Stimulated activated naive CD8-positive, alpha-beta T cell treated with anti-CD3 and anti-CD28 coated beads, Interleukin-15, Interleukin-2, amounts not matched to agents 100 ng/mL and 50 ng/mL, for 24 hours (primary cell): ENCODE results near the gene CLEC2L.

ENCODE experiments used
- H3K27ac Mint-ChIP-seq: one replicate; pipeline ENCODE4 v1.8.0; 2021; ENCODE audit warnings: mild to moderate bottlenecking, mixed read lengths
- H3K27me3 Mint-ChIP-seq: one replicate; pipeline ENCODE4 v1.8.0; 2021; ENCODE audit warnings: mixed read lengths
- H3K36me3 Mint-ChIP-seq: one replicate; pipeline ENCODE4 v1.8.0; 2021; ENCODE audit warnings: low read depth, mixed read lengths
- H3K4me1 Mint-ChIP-seq: one replicate; pipeline ENCODE4 v1.8.0; 2021; ENCODE audit warnings: low read depth, mixed read lengths
- H3K4me3 Mint-ChIP-seq: one replicate; pipeline ENCODE4 v1.8.0; 2021; ENCODE audit warnings: mild to moderate bottlenecking, mixed read lengths
- H3K9me3 Mint-ChIP-seq: one replicate; pipeline ENCODE4 v1.8.0; 2021; ENCODE audit warnings: mixed read lengths

The CLEC2L gene

DNA sequence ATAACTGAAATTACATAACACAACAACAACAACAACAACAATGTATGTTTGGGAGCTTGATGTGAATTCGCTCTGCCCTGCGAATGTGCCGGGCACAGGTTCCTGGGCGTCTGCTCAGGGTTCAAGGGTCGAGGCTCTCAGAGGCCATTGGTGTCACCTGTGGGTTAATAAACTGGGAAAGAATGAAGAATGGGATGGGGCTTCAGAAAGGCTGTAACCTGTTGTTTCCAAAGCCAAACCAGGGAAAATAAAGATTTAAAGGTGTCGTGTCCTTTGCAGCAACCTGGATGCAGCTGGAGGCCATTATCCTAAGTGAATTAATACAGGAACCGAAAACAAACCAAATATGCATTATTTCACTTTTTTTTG, 22.7 kb upstream of the CLEC2L start:
- H3K4me3 Mint-ChIP-seq = no peak overlapping the region
- H3K27ac Mint-ChIP-seq = no peak overlapping the region
- H3K9me3 Mint-ChIP-seq = no peaks in the 10 kb centered on the region
- no peaks in the 10 kb centered on the region for H3K27me3 Mint-ChIP-seq
- H3K36me3 Mint-ChIP-seq = no peaks in the 10 kb centered on the region
- H3K4me1 Mint-ChIP-seq = peaks cover 11% of the 10 kb centered on the region

DNA sequence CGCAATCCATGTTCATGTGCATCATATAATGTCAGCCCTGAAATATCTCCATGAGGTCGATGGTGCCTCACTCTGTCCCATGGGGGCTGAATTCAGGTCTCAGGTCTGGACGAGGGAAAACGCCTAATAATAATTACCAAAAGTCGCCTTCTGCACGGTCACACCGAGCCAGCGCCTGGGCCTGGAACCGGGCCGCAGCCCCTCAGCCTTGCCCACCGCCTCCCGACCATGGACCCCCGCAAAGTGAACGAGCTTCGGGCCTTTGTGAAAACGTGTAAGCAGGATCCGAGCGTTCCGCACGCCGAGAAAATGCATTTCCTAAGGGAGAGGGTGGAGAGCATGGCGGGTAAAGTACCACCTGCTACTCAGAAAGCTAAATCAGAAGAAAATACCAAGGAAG, 21.3 kb upstream of the CLEC2L start:
- Mint-ChIP-seq H3K9me3 (no peaks in the 10 kb centered on the region), H3K27ac (no peak overlapping the region), H3K4me3 (no peak overlapping the region), H3K4me1 (peaks cover 5% of the 10 kb centered on the region), H3K27me3 (no peaks in the 10 kb centered on the region), H3K36me3 (no peaks in the 10 kb centered on the region)

DNA sequence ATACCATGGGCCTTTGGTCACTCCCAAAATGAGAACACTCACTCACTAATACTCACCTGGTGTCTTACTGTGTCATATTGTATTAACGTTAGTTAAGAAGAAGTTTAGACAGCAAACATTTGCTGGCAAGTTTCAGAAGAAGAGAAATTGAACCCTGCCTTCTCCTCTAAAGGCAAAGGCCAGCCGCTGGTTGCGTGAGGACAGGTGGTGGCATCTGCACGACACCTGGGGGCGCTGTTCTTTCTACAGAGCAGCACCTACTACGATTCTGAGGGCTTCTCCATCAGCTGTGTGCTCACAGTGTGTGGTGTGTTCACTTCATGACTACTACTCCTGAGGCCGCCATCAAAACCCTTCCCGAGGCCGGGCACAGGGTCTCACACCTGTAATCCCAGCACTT, 17.9 kb upstream of the CLEC2L start:
- no peaks in the 10 kb centered on the region for H3K36me3 Mint-ChIP-seq
- no peaks in the 10 kb centered on the region for H3K27me3 Mint-ChIP-seq
- no peaks in the 10 kb centered on the region for H3K9me3 Mint-ChIP-seq
- H3K4me3 Mint-ChIP-seq = no peak overlapping the region
- H3K4me1 Mint-ChIP-seq = no peaks in the 10 kb centered on the region
- no peak overlapping the region for H3K27ac Mint-ChIP-seq

DNA sequence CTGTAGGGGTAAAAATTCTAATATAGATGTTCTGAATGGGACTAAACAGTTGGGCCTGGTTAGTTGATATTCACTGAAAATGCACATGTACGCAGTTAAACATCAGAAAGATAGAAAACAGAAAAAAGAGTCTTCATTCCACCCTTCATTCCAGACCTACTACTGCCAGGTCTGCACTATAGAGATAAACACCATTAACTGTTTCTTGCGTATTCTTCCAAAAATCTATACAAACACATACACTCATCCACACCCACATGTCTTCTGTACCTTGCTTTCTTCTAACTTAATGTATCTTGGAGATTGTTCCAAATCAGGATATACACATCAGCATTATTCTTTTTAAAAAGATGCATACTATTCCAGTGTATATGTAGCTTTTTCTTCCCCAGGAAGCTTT, 13.9 kb upstream of the CLEC2L start:
- no peaks in the 10 kb centered on the region for H3K36me3 Mint-ChIP-seq
- no peaks in the 10 kb centered on the region for H3K27me3 Mint-ChIP-seq
- H3K4me1 Mint-ChIP-seq = no peaks in the 10 kb centered on the region

DNA sequence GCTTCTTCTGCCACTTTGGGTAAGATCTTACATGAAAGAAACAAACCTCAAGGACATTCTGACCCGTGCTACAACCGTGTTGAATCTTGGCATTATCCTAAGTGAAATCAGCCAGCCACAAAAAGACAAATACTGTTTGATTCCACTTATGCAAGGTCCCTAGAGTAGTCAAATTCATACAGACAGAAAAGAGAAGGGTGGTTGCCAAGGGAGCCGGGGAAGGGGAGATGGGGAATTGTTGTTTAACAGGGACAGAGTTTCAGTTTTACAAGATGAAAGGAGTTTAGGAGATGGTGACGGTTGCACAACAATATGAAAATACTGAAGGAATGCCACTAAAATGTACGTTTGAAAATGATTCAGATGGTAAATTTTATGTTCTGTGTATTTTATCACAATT, 12.2 kb upstream of the CLEC2L start:
- Mint-ChIP-seq H3K36me3 (no peaks in the 10 kb centered on the region), H3K4me1 (no peaks in the 10 kb centered on the region), H3K27me3 (no peaks in the 10 kb centered on the region), H3K4me3 (no peak overlapping the region), H3K27ac (no peak overlapping the region), H3K9me3 (no peaks in the 10 kb centered on the region)

More for the DNA sequence above, 13.9 kb upstream of the CLEC2L start:
- Mint-ChIP-seq H3K4me3 (no peak overlapping the region), H3K9me3 (no peaks in the 10 kb centered on the region), H3K27ac (no peak overlapping the region)

DNA sequence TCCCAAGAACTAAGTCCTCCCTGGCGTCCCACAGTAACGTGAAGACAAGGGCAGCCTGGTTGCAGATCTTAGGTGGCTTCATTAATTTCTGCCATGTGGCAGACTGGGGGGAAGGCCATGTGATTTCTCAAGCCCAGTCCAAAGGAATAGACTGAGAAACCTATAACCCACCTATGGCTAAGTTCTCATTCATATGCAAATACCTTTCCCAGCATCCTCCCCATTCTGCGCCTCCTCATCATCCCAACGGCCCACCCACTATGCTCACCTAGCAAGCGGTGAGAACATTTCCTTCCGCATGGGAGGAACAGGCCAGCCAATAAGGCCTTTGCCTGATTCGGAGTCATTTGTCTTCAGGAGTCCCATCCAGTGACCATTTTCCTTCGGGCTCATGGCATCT, 8.2 kb upstream of the CLEC2L start:
- Mint-ChIP-seq H3K27me3 (no peaks in the 10 kb centered on the region), H3K36me3 (no peaks in the 10 kb centered on the region), H3K4me3 (no peak overlapping the region), H3K27ac (no peak overlapping the region), H3K9me3 (no peaks in the 10 kb centered on the region), H3K4me1 (no peaks in the 10 kb centered on the region)

DNA sequence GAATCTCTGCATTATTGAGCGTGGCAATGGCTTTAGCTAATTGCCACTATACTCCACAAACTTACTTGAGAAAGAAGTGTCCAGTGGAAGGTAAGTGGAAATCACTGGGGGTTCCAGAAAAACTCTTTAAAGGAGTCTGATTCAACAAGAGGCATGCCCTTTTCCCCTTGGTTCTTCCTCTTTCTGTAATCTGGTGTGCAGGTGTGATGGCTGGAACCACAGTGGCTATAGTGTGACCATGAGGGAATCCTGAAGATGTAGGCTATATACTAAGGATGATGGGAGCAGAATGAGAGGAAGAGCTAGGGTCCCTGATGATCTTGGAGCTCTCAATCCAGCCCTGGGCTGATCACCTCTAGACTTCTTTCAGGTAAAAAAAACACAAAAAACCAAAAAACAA, 2.0 kb upstream of the CLEC2L start:
- Mint-ChIP-seq H3K36me3 (no peaks in the 10 kb centered on the region), H3K9me3 (no peaks in the 10 kb centered on the region), H3K4me1 (peaks cover 3% of the 10 kb centered on the region), H3K27ac (no peak overlapping the region), H3K4me3 (no peak overlapping the region), H3K27me3 (peaks cover 41% of the 10 kb centered on the region)

DNA sequence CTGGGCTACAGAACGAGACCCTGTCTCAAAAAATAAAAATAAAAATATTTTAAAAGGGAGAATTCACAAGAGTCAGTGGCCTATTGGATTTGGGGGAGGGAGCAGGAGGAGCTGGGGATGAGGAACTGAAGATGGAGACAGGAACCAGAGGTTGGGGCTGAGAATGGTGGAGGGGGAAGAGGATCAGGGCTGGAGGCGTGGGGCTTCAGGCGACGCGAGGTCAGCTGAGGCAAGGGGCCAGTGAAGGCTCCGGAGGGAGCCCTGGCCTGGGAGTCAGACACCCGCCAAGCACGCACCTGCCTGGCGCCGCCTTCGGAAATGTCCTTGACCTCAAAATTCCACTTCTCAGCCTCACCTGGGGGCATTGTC, 671 bp upstream of the CLEC2L start:
- no peaks in the 10 kb centered on the region for H3K36me3 Mint-ChIP-seq
- H3K27ac Mint-ChIP-seq = no peak overlapping the region
- H3K9me3 Mint-ChIP-seq = no peaks in the 10 kb centered on the region
- peaks cover 6% of the 10 kb centered on the region for H3K4me1 Mint-ChIP-seq
- H3K4me3 Mint-ChIP-seq = no peak overlapping the region
- peaks cover 45% of the 10 kb centered on the region for H3K27me3 Mint-ChIP-seq

DNA sequence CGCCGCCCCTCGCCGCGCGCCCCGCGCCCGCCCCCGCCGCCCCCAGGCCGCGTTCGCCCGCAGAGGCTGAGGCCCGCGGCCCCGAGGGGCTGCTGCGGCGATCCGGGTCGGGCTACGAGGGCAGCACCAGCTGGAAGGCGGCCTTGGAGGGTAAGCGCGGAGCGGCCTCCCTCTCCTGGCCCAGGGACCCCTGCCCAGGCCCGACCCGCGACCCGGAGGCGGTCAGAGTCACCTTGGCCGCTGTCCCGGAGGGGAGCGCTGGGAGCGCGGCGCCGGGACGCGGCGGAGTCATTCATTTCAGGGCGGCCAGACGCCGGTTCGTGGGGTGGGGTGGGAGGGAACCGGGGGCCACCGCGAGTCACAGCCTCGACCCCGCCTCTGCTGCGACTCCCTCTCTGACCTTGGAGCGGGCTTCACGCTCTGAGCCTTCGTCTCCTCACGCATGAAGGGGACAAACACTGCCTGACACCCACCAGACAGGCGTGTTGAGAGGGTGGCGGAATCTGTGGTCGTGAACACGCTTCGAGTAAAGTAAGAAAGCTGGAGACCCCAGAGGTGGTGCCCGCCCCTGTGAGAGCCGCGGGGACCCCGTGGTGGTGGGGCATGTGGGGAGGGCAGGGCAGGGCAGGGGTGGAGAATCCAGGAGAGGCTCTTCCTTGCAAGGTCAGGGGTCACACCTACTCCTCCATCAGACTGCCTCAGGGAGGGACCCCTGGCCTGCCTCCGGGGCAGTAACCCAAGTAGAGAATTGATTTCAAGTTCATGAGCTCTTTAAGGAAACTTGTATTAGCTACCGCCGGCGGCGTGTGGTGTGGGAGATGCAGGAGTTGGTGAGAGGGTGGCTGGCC, 707 bp downstream of the CLEC2L start:
- Mint-ChIP-seq H3K36me3 (no peaks in the 10 kb centered on the region), H3K27me3 (peaks cover 45% of the 10 kb centered on the region), H3K27ac (no peak overlapping the region), H3K4me3 (no peak overlapping the region), H3K9me3 (no peaks in the 10 kb centered on the region), H3K4me1 (peaks cover 6% of the 10 kb centered on the region)

DNA sequence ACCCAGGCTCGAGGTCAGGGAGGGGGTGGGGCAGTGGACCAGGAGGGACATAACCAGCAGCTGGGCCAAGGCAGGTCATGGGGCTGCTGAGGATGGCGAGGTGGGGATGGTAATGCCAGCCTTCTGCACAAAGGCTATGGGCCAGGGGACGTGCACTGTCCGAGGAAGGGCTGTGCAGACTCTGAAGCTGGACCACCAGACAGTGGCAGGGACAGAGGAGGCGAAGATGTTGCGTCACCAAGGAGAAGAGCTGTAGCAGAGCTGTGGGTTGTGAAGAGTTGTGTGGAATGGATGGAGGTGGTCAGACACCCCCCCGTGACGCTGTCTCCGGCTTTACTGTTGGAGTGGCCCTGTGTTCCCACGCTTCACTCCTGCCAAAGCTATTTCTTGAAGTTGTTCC, 1.8 kb downstream of the CLEC2L start:
- Mint-ChIP-seq H3K36me3 (no peaks in the 10 kb centered on the region), H3K27me3 (peaks cover 45% of the 10 kb centered on the region), H3K27ac (no peak overlapping the region), H3K4me1 (peaks cover 6% of the 10 kb centered on the region), H3K9me3 (no peaks in the 10 kb centered on the region), H3K4me3 (no peak overlapping the region)

DNA sequence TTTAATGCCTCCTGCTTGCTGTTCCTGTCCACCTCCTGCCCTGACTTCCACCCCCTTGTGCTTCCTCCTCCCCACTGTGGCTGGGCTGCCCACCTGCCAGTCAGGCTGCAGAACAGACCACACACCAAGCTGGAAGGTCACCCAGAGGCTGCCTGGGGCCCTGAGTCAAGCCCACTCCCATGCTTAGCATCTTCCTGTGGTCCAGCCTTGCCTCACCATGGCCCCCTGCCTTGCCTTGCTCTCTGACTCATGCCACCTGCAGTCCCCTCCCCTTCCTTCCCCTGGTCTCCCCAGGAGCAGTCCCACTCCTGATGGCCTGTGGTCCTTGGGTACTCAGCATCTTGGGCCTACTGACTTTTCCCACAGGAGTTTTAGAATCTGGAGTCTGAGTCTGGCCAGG, 2.3 kb downstream of the CLEC2L start:
- Mint-ChIP-seq H3K9me3 (no peaks in the 10 kb centered on the region), H3K36me3 (no peaks in the 10 kb centered on the region), H3K27ac (no peak overlapping the region), H3K27me3 (peaks cover 45% of the 10 kb centered on the region), H3K4me1 (peaks cover 6% of the 10 kb centered on the region), H3K4me3 (no peak overlapping the region)

DNA sequence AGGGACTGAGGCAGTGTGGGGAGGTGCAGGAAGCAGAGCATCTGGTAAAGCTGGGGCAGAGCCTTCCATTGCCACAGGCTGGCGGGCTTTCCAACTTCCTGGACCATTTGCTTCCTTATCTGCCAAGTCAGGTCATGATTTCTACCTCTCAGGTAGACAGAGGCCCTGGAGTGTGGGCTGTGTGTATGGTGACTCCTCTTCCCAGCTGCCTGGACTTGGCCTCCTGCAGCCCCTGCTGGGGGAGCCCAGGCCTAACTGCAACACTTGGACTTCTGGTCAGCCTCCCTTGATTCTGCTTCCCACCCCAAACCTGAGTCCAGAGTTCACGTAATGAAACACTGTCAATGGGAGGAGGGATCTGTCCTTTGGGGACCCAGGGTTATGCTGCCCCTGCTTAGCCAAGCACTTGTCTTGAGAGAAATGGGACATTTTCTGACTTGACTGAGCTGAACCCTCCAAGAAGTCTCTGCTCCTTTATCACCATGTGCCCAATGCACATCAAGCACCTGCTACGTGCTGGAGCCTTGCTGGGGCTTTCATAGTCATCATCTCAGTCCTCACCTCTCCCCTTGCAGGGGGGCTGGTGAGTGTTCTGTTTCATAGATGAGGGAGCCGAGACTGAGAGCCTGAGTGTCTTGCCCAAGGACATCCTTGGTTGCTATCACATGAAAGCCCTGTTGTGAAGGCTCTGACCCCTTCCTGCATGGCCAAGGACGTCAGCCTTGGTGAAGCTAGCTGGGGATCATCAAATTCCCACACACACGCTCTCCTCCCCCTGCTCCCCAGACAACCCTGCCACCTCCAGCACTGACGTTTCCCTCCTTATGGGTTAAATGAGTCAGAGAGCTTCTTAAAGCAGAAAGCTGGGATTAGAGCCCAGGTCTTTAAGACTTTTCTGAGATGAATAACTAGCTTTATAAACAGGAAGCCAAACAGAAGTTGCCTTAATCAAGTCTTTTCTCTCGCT, 3.4 kb downstream of the CLEC2L start:
- no peak overlapping the region for H3K4me3 Mint-ChIP-seq
- peaks cover 36% of the 10 kb centered on the region for H3K27me3 Mint-ChIP-seq
- peaks cover 6% of the 10 kb centered on the region for H3K4me1 Mint-ChIP-seq
- no peak overlapping the region for H3K27ac Mint-ChIP-seq
- no peaks in the 10 kb centered on the region for H3K9me3 Mint-ChIP-seq
- H3K36me3 Mint-ChIP-seq = no peaks in the 10 kb centered on the region

DNA sequence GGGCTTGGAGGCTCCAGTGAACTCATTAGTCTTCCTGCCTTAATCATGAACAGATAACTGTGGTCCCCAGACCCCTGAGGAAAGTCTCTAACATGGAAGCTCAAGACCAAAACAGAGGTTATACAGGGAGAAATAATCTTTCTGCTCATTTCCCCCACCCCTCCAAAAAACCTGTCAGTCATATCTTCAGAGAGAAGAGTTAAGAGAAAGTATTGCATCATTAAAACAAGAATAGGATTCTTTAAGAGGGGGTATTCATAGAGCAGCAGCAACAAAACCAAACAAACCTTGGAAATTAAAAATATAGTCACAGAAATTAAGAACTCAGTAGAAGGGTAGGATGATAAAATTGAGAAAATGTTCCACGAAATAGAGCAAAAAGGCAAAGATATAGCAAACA, 7.6 kb downstream of the CLEC2L start:
- Mint-ChIP-seq H3K9me3 (no peaks in the 10 kb centered on the region), H3K27me3 (peaks cover 16% of the 10 kb centered on the region), H3K4me3 (no peak overlapping the region), H3K36me3 (no peaks in the 10 kb centered on the region), H3K4me1 (peaks cover 3% of the 10 kb centered on the region), H3K27ac (no peak overlapping the region)

DNA sequence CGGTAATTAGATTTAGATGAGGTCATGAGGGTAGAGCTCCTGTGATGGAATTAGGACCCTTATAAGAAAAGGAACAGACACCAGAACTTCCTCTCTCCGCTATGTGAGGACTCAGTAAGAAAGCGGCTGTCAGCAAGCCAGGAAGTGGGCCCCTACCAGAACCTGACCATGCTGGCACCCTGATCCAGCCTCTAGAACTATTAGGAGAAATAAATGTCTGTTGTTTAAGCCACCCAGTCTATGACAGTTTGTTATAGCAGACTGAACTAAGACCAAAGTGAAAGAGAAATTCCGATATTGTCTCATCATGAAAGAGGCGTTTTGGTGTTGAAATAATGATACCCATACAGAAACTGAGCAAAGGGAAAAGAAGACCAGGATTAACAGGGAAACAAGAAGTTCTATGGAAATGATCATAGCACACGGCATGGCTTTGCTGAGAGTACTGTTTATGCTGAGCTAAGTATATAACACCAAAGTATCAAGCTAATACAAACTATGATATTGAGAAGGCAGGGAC, 9.2 kb downstream of the CLEC2L start:
- no peaks in the 10 kb centered on the region for H3K36me3 Mint-ChIP-seq
- no peaks in the 10 kb centered on the region for H3K9me3 Mint-ChIP-seq
- H3K27me3 Mint-ChIP-seq = peaks cover 11% of the 10 kb centered on the region
- no peaks in the 10 kb centered on the region for H3K4me1 Mint-ChIP-seq
- no peak overlapping the region for H3K27ac Mint-ChIP-seq
- H3K4me3 Mint-ChIP-seq = no peak overlapping the region

DNA sequence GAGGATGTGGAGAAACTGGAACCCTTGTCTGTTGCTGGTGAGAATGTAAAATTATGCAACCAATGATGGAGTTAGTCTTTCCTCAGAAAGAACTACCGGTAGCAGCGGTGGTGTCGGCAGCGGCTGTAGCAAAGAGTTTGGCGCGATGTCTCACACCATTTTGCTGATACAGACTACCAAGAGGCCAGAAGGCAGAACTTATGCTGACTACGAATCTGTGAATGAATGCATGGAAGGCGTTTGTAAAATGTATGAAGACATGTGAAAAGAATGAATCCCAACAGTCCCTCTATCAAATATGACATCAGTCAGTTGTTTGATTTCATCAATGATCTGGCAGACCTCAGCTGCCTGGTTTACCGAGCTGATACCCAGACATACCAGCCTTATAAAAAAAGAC, 10.6 kb downstream of the CLEC2L start:
- no peaks in the 10 kb centered on the region for H3K4me1 Mint-ChIP-seq
- H3K36me3 Mint-ChIP-seq = no peaks in the 10 kb centered on the region
- H3K27ac Mint-ChIP-seq = no peak overlapping the region
- H3K9me3 Mint-ChIP-seq = no peaks in the 10 kb centered on the region
- no peak overlapping the region for H3K4me3 Mint-ChIP-seq
- H3K27me3 Mint-ChIP-seq = peaks cover 11% of the 10 kb centered on the region
